ENCODE measurements around the gene KCNQ5. TPM values are rescaled to one million over a fixed set of nuclear protein-coding genes. Genes with fewer than 3 reads are reported as not detected.

KCNQ5 gene
- total RNA-seq, 1 experiment from 2014 or later = 2.0 TPM

DNA sequence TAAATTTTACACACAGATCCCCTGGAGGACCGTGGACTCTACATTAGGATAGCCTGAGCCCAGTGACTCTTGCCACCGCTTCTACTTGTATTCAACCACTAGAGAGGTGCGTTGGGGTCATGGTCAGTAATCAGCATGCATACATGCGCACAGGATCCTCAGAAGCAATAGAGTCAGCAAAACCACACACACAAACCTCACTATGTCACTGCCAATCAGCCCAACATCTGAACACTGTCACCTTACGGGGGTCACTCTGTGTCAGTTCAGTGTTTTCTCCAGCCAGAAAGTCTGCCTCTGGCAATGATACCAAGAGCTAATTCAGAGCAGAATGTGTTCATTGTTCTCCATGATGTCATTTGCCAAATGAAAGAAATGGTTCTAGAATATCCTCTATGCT lies 378.1 kb downstream of the KCNQ5 start:
- POLR2A ChIA-PET = no interaction called here
- TF ChIP-seq JAZF1 (CRISPR knock-in tag; IDR thresholded peaks at IDR 0.05) (no peak), NFE2L1 (CRISPR knock-in tag; IDR thresholded peaks at IDR 0.05) (no peak), FOXJ3 (CRISPR knock-in tag; IDR thresholded peaks at IDR 0.05; ENCODE audit: borderline replicate concordance) (no peak), CREM (CRISPR knock-in tag; IDR thresholded peaks at IDR 0.05) (no peak), EMX1 (CRISPR knock-in tag; IDR thresholded peaks at IDR 0.05) (no peak), ZNF263 (CRISPR knock-in tag; IDR thresholded peaks at IDR 0.05; ENCODE audit: low read depth) (no peak), PRRX2 (CRISPR knock-in tag; IDR thresholded peaks at IDR 0.05) (no peak), TEAD1 (CRISPR knock-in tag; IDR thresholded peaks at IDR 0.05) (no peak), OVOL2 (CRISPR knock-in tag; IDR thresholded peaks at IDR 0.05; ENCODE audit: borderline replicate concordance) (no peak), CREB1 (CRISPR knock-in tag; IDR thresholded peaks at IDR 0.05) (no peak), NR3C1 (CRISPR knock-in tag; conservative IDR thresholded peaks at IDR 0.05; ENCODE audit: low read depth) (no peak)
- TF ChIP-seq, protein P1, sequence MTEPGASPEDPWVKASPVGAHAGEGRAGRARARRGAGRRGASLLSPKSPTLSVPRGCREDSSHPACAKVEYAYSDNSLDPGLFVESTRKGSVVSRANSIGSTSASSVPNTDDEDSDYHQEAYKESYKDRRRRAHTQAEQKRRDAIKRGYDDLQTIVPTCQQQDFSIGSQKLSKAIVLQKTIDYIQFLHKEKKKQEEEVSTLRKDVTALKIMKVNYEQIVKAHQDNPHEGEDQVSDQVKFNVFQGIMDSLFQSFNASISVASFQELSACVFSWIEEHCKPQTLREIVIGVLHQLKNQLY (CRISPR knock-in tag; IDR thresholded peaks at IDR 0.05) = no peak
- TF ChIP-seq, protein P2, sequence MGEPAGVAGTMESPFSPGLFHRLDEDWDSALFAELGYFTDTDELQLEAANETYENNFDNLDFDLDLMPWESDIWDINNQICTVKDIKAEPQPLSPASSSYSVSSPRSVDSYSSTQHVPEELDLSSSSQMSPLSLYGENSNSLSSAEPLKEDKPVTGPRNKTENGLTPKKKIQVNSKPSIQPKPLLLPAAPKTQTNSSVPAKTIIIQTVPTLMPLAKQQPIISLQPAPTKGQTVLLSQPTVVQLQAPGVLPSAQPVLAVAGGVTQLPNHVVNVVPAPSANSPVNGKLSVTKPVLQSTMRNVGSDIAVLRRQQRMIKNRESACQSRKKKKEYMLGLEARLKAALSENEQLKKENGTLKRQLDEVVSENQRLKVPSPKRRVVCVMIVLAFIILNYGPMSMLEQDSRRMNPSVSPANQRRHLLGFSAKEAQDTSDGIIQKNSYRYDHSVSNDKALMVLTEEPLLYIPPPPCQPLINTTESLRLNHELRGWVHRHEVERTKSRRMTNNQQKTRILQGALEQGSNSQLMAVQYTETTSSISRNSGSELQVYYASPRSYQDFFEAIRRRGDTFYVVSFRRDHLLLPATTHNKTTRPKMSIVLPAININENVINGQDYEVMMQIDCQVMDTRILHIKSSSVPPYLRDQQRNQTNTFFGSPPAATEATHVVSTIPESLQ (CRISPR knock-in tag; IDR thresholded peaks at IDR 0.05) = no peak
- TF ChIP-seq, protein P3, sequence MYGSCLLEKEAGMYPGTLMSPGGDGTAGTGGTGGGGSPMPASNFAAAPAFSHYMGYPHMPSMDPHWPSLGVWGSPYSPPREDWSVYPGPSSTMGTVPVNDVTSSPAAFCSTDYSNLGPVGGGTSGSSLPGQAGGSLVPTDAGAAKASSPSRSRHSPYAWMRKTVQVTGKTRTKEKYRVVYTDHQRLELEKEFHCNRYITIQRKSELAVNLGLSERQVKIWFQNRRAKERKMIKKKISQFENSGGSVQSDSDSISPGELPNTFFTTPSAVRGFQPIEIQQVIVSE (CRISPR knock-in tag; IDR thresholded peaks at IDR 0.05; ENCODE audit: borderline replicate concordance) = no peak
- TF ChIP-seq, protein P4, sequence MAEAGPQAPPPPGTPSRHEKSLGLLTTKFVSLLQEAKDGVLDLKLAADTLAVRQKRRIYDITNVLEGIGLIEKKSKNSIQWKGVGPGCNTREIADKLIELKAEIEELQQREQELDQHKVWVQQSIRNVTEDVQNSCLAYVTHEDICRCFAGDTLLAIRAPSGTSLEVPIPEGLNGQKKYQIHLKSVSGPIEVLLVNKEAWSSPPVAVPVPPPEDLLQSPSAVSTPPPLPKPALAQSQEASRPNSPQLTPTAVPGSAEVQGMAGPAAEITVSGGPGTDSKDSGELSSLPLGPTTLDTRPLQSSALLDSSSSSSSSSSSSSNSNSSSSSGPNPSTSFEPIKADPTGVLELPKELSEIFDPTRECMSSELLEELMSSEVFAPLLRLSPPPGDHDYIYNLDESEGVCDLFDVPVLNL (CRISPR knock-in tag; IDR thresholded peaks at IDR 0.05; ENCODE audit: borderline replicate concordance, low read depth) = no peak
- DNase-seq (ENCODE audit: low spot score) (no peak), ATAC-seq (no peak)
- Mint-ChIP-seq H3K27ac (no peak overlapping the region), H3K4me1 (peaks cover under 1% of the 10 kb centered on the region), H3K4me3 (no peak overlapping the region), H3K27me3 (ENCODE audit: low read depth) (no peaks in the 10 kb centered on the region), H3K36me3 (no peaks in the 10 kb centered on the region), H3K9me3 (0 out of 2 replicates have a peak, but pooled peaks cover 4% of the 10 kb centered on the region)
- CTCF ChIA-PET = no interaction called here

DNA sequence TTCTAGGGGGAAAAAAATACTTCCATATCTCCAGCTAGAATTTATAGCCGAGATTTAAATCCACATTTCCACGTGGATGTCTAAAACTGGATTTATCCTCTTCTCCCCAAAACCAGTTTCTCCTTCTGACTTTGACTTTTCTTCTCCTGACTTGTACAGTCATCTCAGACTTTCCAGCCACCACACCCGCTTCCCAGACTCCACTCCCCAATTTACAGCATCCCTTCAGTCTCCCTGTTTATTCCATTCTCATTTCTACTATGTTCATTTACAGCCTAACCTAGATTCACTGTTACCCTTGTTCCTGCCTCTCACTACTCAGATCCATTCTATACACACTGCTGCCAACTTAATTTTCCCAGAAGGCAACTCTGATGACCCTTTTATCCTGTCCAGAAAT lies 378.6 kb downstream of the KCNQ5 start:
- Mint-ChIP-seq H3K27me3 (ENCODE audit: low read depth) (no peaks in the 10 kb centered on the region), H3K9me3 (0 out of 2 replicates have a peak, but pooled peaks cover 1% of the 10 kb centered on the region), H3K4me1 (peaks cover 5% of the 10 kb centered on the region), H3K27ac (no peak overlapping the region), H3K36me3 (no peaks in the 10 kb centered on the region), H3K4me3 (no peak overlapping the region)
- POLR2A ChIA-PET = no interaction called here
- CTCF ChIA-PET = no interaction called here
- no peak for DNase-seq (ENCODE audit: low spot score)
- ATAC-seq = no peak
- no peak for TF ChIP-seq GRHL2 (CRISPR knock-in tag; IDR thresholded peaks at IDR 0.05; ENCODE audit: insufficient replicate concordance, severe bottlenecking)
- TF ChIP-seq, protein P4 (CRISPR knock-in tag; IDR thresholded peaks at IDR 0.05; ENCODE audit: borderline replicate concordance, low read depth) = no peak
- TF ChIP-seq, protein P5, sequence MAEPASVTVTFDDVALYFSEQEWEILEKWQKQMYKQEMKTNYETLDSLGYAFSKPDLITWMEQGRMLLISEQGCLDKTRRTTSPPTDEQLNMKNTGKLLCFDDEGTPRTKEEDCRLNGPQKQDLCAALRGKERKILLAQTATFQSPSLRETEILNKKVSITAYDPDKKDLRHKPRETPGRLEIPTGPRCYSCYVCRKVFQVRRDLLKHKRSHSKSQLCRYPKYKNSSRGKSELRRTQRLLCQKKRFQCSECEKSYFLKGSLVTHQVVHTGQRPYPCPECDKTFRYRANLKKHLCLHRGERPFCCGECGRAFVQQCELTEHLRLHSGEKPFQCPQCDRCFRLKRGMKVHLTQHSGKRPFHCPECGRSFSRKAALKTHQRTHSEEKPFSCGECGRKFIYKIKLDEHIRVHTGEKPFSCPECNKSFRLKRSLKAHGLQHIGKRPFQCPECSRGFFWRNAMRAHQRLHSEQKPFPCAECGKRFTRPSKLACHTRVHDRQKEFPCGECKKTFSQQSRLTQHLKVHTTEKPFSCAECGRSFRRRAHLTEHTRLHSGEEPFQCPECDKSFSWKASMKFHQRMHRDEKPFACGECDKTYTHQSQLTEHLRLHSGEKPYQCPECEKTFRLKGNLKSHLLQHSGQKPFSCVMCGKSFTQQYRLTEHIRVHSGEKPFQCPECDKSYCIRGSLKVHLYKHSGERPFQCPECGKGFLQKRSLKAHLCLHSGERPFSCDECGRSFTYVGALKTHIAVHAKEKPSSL (CRISPR knock-in tag; conservative IDR thresholded peaks at IDR 0.05) = no peak
- TF ChIP-seq, protein P6, sequence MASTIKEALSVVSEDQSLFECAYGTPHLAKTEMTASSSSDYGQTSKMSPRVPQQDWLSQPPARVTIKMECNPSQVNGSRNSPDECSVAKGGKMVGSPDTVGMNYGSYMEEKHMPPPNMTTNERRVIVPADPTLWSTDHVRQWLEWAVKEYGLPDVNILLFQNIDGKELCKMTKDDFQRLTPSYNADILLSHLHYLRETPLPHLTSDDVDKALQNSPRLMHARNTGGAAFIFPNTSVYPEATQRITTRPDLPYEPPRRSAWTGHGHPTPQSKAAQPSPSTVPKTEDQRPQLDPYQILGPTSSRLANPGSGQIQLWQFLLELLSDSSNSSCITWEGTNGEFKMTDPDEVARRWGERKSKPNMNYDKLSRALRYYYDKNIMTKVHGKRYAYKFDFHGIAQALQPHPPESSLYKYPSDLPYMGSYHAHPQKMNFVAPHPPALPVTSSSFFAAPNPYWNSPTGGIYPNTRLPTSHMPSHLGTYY (CRISPR knock-in tag; IDR thresholded peaks at IDR 0.05) = no peak
- no peak for TF ChIP-seq ATF1 (CRISPR knock-in tag; IDR thresholded peaks at IDR 0.05)
- TF ChIP-seq, protein P7, sequence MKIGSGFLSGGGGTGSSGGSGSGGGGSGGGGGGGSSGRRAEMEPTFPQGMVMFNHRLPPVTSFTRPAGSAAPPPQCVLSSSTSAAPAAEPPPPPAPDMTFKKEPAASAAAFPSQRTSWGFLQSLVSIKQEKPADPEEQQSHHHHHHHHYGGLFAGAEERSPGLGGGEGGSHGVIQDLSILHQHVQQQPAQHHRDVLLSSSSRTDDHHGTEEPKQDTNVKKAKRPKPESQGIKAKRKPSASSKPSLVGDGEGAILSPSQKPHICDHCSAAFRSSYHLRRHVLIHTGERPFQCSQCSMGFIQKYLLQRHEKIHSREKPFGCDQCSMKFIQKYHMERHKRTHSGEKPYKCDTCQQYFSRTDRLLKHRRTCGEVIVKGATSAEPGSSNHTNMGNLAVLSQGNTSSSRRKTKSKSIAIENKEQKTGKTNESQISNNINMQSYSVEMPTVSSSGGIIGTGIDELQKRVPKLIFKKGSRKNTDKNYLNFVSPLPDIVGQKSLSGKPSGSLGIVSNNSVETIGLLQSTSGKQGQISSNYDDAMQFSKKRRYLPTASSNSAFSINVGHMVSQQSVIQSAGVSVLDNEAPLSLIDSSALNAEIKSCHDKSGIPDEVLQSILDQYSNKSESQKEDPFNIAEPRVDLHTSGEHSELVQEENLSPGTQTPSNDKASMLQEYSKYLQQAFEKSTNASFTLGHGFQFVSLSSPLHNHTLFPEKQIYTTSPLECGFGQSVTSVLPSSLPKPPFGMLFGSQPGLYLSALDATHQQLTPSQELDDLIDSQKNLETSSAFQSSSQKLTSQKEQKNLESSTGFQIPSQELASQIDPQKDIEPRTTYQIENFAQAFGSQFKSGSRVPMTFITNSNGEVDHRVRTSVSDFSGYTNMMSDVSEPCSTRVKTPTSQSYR (CRISPR knock-in tag; IDR thresholded peaks at IDR 0.05) = no peak
- TF ChIP-seq OVOL2 (CRISPR knock-in tag; IDR thresholded peaks at IDR 0.05; ENCODE audit: borderline replicate concordance) = no peak
- TF ChIP-seq TP53 (CRISPR knock-in tag; IDR thresholded peaks at IDR 0.05) = no peak
- TF ChIP-seq ZBTB21 (CRISPR knock-in tag; IDR thresholded peaks at IDR 0.05; ENCODE audit: borderline replicate concordance) = no peak
- TF ChIP-seq NR2C2 (CRISPR knock-in tag; IDR thresholded peaks at IDR 0.05) = no peak
- TF ChIP-seq, protein P8, sequence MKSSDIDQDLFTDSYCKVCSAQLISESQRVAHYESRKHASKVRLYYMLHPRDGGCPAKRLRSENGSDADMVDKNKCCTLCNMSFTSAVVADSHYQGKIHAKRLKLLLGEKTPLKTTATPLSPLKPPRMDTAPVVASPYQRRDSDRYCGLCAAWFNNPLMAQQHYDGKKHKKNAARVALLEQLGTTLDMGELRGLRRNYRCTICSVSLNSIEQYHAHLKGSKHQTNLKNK (CRISPR knock-in tag; IDR thresholded peaks at IDR 0.05) = no peak

All from WTC11 (cell line).